ENCODE measurements around the gene SLC30A2.
A peak's percentile ranks its signal among the peaks of the same experiment; 100 is the strongest.

Gene SLC30A2

GRCh38 chr1:25990251-25990650, 55.7 kb downstream of the SLC30A2 start:
- H3K36me3 ChIP-seq (ENCODE audit: control insufficient read depth in 2 of 2, insufficient read depth in 2 of 2, low read length in 2 of 2), result peaks cover 14 to 26% of the 10 kb centered on the region in 2 donors
- H3K27ac ChIP-seq (ENCODE audit: low read depth in 2 of 2, low read length in 2 of 2), result no peak overlapping the region
- H3K4me1 ChIP-seq (ENCODE audit: control insufficient read depth in 2 of 2, insufficient read depth in 2 of 2, low read length in 2 of 2), result no peaks in the 10 kb centered on the region
- H3K9me3 ChIP-seq (ENCODE audit: control insufficient read depth in 2 of 2, low read length in 2 of 2), result no peaks in the 10 kb centered on the region
- H3K27me3 ChIP-seq (ENCODE audit: control insufficient read depth in 2 of 2, insufficient read depth in 2 of 2, low read length in 2 of 2), result no peaks in the 10 kb centered on the region
- no peak overlapping the region for H3K9ac ChIP-seq (ENCODE audit: low read depth in 1 of 2, low read length in 2 of 2)
- peak overlapping the region in 1 of 2 donors; percentile 67 for H3K4me3 ChIP-seq (ENCODE audit: low read length in 2 of 2)

- Histone ChIP-seq H3K36me3 (ENCODE audit: control insufficient read depth in 2 of 2, insufficient read depth in 2 of 2, low read length in 2 of 2) (peaks cover 14 to 29% of the 10 kb centered on the region in 2 donors), H3K4me3 (ENCODE audit: low read length in 2 of 2) (peak overlapping the region in 1 of 2 donors; percentile 4), H3K9me3 (ENCODE audit: control insufficient read depth in 2 of 2, low read length in 2 of 2) (no peaks in the 10 kb centered on the region), H3K4me1 (ENCODE audit: control insufficient read depth in 2 of 2, insufficient read depth in 2 of 2, low read length in 2 of 2) (no peaks in the 10 kb centered on the region), H3K9ac (ENCODE audit: low read depth in 1 of 2, low read length in 2 of 2) (no peak overlapping the region), H3K27me3 (ENCODE audit: control insufficient read depth in 2 of 2, insufficient read depth in 2 of 2, low read length in 2 of 2) (no peaks in the 10 kb centered on the region), H3K27ac (ENCODE audit: low read depth in 2 of 2, low read length in 2 of 2) (no peak overlapping the region)
Observed at GRCh38 chr1:25989440-25990234, 56.3 kb downstream of the SLC30A2 start.

DNA sequence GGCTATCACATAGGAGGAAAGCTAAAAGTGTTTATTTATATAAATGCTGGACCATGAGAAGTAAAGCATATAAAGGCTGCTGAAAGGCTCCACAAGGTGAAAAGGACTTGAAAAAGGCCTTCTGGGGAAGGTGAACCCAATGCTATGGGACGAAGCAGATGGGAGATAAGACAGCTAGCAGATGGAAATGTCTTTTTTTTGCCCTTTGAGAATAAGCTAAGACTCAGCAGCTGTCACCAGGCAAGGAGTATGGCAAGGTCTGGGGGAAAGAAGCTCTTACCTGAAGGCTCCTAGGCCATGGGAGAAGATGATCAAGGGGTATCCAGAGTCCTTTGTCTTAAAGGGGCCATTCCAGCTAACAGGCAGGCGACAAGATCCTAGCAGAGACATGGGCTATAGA, 58.0 kb downstream of the SLC30A2 start:
- H3K27me3 ChIP-seq (ENCODE audit: control insufficient read depth in 2 of 2, insufficient read depth in 2 of 2, low read length in 2 of 2), result no peaks in the 10 kb centered on the region
- H3K36me3 ChIP-seq (ENCODE audit: control insufficient read depth in 2 of 2, insufficient read depth in 2 of 2, low read length in 2 of 2), result peaks cover 25 to 44% of the 10 kb centered on the region in 2 donors
- no peaks in the 10 kb centered on the region for H3K9me3 ChIP-seq (ENCODE audit: control insufficient read depth in 2 of 2, low read length in 2 of 2)
- no peak overlapping the region for H3K4me3 ChIP-seq (ENCODE audit: low read length in 2 of 2)
- no peak overlapping the region for H3K9ac ChIP-seq (ENCODE audit: low read depth in 1 of 2, low read length in 2 of 2)
- H3K4me1 ChIP-seq (ENCODE audit: control insufficient read depth in 2 of 2, insufficient read depth in 2 of 2, low read length in 2 of 2), result no peaks in the 10 kb centered on the region
- H3K27ac ChIP-seq (ENCODE audit: low read depth in 2 of 2, low read length in 2 of 2), result no peak overlapping the region
